Hepatocyte (in vitro differentiated cells): ENCODE results near the gene C5orf24. TPM values are rescaled to one million over a fixed set of nuclear protein-coding genes. Genes with fewer than 3 reads are reported as not detected.

ENCODE experiments used
- DNase-seq: peaks from one replicate; pipeline ENCODE4 v3.0.0-alpha.2; 2016; ENCODE audit warnings: low spot score
- H2AFZ ChIP-seq: fragments of 200-600 bp; sonication (generic); 2 replicates; pipeline ENCODE4 v1.6.0; 2016; ENCODE audit warnings: antibody characterized with exemption, mild to moderate bottlenecking
- H3K27ac ChIP-seq: fragments of 200-600 bp; sonication (generic); 2 replicates; pipeline ENCODE4 v1.5.1; 2016; ENCODE audit warnings: mild to moderate bottlenecking
- H3K27me3 ChIP-seq: fragments of 200-600 bp; sonication (generic); 2 replicates; pipeline ENCODE4 v1.6.1; 2016
- H3K36me3 ChIP-seq: fragments of 200-600 bp; sonication (generic); replicated peaks from 2 replicates; pipeline ENCODE4 v1.5.1; 2016; ENCODE audit warnings: low read depth; ENCODE audit not compliant: insufficient read depth
- H3K4me1 ChIP-seq: fragments of 200-600 bp; sonication (generic); 2 replicates; pipeline ENCODE4 v1.5.1; 2016; ENCODE audit warnings: mild to moderate bottlenecking, moderate library complexity; ENCODE audit not compliant: insufficient read depth
- H3K4me2 ChIP-seq: fragments of 200-600 bp; sonication (generic); 2 replicates; pipeline ENCODE4 v1.6.0; 2016
- H3K4me3 ChIP-seq: fragments of 200-600 bp; sonication (generic); 2 replicates; pipeline ENCODE4 v1.5.1; 2016; ENCODE audit warnings: mild to moderate bottlenecking
- H3K79me2 ChIP-seq: fragments of 200-600 bp; sonication (generic); 2 replicates; pipeline ENCODE4 v1.6.0; 2017; ENCODE audit warnings: mild to moderate bottlenecking
- H3K9me2 ChIP-seq: fragments of 200-600 bp; sonication (generic); replicated peaks from 2 replicates; pipeline ENCODE4 v1.6.0; 2017; ENCODE audit warnings: mild to moderate bottlenecking; ENCODE audit not compliant: insufficient read depth
- H3K9me3 ChIP-seq: fragments of 200-600 bp; sonication (generic); 2 replicates; pipeline ENCODE4 v1.5.1; 2016; ENCODE audit warnings: low read depth, mild to moderate bottlenecking
- H4K20me1 ChIP-seq: fragments of 200-600 bp; sonication (generic); 2 replicates; pipeline ENCODE4 v1.6.0; 2016; ENCODE audit warnings: mild to moderate bottlenecking; ENCODE audit not compliant: insufficient read depth, poor library complexity, severe bottlenecking
- CTCF ChIP-seq: fragments of 200-600 bp; sonication (generic); IDR thresholded peaks from 2 replicates; pipeline ENCODE4 v1.5.1; 2016; ENCODE audit warnings: antibody characterized with exemption, mild to moderate bottlenecking; ENCODE audit not compliant: poor library complexity
- EZH2 ChIP-seq: fragments of 200-600 bp; sonication (generic); IDR thresholded peaks from 2 replicates; pipeline ENCODE4 v1.6.1; 2016; ENCODE audit warnings: antibody characterized with exemption, mild to moderate bottlenecking, borderline replicate concordance
- EZH2phosphoT487 ChIP-seq: fragments of 200-600 bp; sonication (generic); IDR thresholded peaks from one replicate; pipeline ENCODE4 v1.6.1; 2018; ENCODE audit warnings: antibody characterized with exemption, mild to moderate bottlenecking, low read depth, moderate library complexity; ENCODE audit not compliant: unreplicated experiment, severe bottlenecking
- WGBS: methylation state at CpG from one replicate; pipeline ENCODE4 v1.1.6; 2016; ENCODE audit warnings: low lambda C conversion rate; ENCODE audit errors: missing lambda C conversion rate; 5-methylcytosine and 5-hydroxymethylcytosine counted together
- polyA plus RNA-seq: library from polyadenylated mRNA; unstranded; fragments of >200 nt; fragmentation: Nextera tagmentation; extraction: Ambion mirVana; gene quantifications from 2 replicates; pipeline ENCODE4 v1.2.1, GENCODE V29; 2016
- total RNA-seq: library from RNA; depleted of rRNA; stranded (reverse); fragments of >200 nt; gene quantifications from 2 replicates; pipeline ENCODE4 v1.2.3, GENCODE V29; 2014

The C5orf24 gene
- total and polyA plus RNA-seq, 2 experiments from 2014 or later, result 29.2 to 67.0 TPM

GRCh38 chr5:134857401-134857800 lies 11.6 kb downstream of the C5orf24 start:
- no peak overlapping the region for H3K4me2 ChIP-seq
- WGBS, result 91% methylated on average over 3 of the region's 3 CpGs
- no peaks in the 10 kb centered on the region for H3K4me1 ChIP-seq
- no peak overlapping the region for H2AFZ ChIP-seq
- no peak for DNase-seq
- H4K20me1 ChIP-seq, result peaks cover 14% of the 10 kb centered on the region
- H3K27me3 ChIP-seq, result no peaks in the 10 kb centered on the region
- no peaks in the 10 kb centered on the region for H3K36me3 ChIP-seq
- TF ChIP-seq CTCF (no peak), EZH2phosphoT487 (no peak), EZH2 (no peak)
- no peaks in the 10 kb centered on the region for H3K9me2 ChIP-seq
- no peaks in the 10 kb centered on the region for H3K9me3 ChIP-seq
- H3K27ac ChIP-seq, result no peak overlapping the region
- H3K4me3 ChIP-seq, result no peak overlapping the region
- H3K79me2 ChIP-seq, result peaks cover 54% of the 10 kb centered on the region

DNA sequence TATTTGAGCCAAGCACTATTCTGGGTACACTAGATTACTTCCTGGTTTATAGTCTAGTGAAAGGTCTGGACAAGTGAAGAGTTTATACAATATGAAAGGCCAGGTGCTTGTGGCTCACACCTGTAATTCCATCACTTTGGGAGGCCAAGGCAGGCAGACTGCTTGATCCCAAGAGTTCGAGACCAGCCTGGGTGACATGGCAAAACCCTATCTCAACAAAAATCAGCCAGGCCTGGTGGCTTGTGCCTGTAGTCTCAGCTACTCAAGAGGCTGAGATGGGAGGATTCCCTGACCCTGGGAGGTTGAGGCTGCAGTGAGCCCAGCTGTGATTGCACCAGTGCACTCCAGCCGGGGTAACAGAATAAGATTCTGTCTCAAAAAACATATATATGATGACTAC lies 18.9 kb downstream of the C5orf24 start:
- Histone ChIP-seq H3K9me2 (no peaks in the 10 kb centered on the region), H4K20me1 (no peaks in the 10 kb centered on the region), H3K36me3 (no peaks in the 10 kb centered on the region), H3K4me3 (no peak overlapping the region), H3K4me1 (no peaks in the 10 kb centered on the region), H3K9me3 (no peaks in the 10 kb centered on the region), H2AFZ (no peak overlapping the region), H3K79me2 (no peaks in the 10 kb centered on the region), H3K27me3 (no peaks in the 10 kb centered on the region), H3K4me2 (no peak overlapping the region), H3K27ac (no peak overlapping the region)
- TF ChIP-seq EZH2phosphoT487 (no peak), CTCF (no peak), EZH2 (no peak)
- DNase-seq, result no peak
- WGBS, result 86% methylated on average over 2 of the region's 2 CpGs

GRCh38 chr5:134873494-134873893 lies 27.7 kb downstream of the C5orf24 start:
- no peaks in the 10 kb centered on the region for H3K9me3 ChIP-seq
- 87% methylated on average over 6 of the region's 6 CpGs for WGBS
- H2AFZ ChIP-seq, result peak overlapping the region; percentile 96
- TF ChIP-seq EZH2, result no peak
- no peak for TF ChIP-seq CTCF
- TF ChIP-seq EZH2phosphoT487, result no peak
- peaks cover 30% of the 10 kb centered on the region for H3K79me2 ChIP-seq
- H3K4me3 ChIP-seq, result peak overlapping the region; percentile 84
- H3K4me1 ChIP-seq, result peaks cover 14% of the 10 kb centered on the region
- no peak for DNase-seq
- peak overlapping the region; percentile 97 for H3K27ac ChIP-seq
- no peaks in the 10 kb centered on the region for H3K36me3 ChIP-seq
- H3K27me3 ChIP-seq, result no peaks in the 10 kb centered on the region
- H3K9me2 ChIP-seq, result no peaks in the 10 kb centered on the region
- no peaks in the 10 kb centered on the region for H4K20me1 ChIP-seq
- peak overlapping the region; percentile 74 for H3K4me2 ChIP-seq
